NOMO-1 treated with dmso at 0.1 percent for 144 hours (cell line): ENCODE data around the gene GEMIN2.
"Not testable (repeated sequence)": the region's sequence is repeated elsewhere in the genome, so short reads cannot be mapped to it uniquely, and the experiment has no call there.

Experiments
- DNase-seq: peaks from one replicate; lab custom pipeline; 2025; ENCODE audit not compliant: unreplicated experiment; lab: John Stamatoyannopoulos, UW

The GEMIN2 gene

GRCh38 chr14:39176263-39177167 is 62.4 kb downstream of the GEMIN2 start:
- no peak for DNase-seq

GRCh38 chr14:39177168-39177545 is 63.0 kb downstream of the GEMIN2 start:
- no peak for DNase-seq

GRCh38 chr14:39179042-39179441 is 64.9 kb downstream of the GEMIN2 start:
- no peak for DNase-seq

GRCh38 chr14:39180553-39180952 is 66.4 kb downstream of the GEMIN2 start:
- no peak for DNase-seq

GRCh38 chr14:39181026-39181692 is 67.0 kb downstream of the GEMIN2 start:
- DNase-seq, result no peak

- DNase-seq, result no peak
Measured at GRCh38 chr14:39181693-39182047, 67.5 kb downstream of the GEMIN2 start.

- no peak for DNase-seq
Measured at GRCh38 chr14:39182770-39183684, 68.9 kb downstream of the GEMIN2 start.

- DNase-seq, result not testable (repeated sequence)
Measured at GRCh38 chr14:39183685-39184003, 69.5 kb downstream of the GEMIN2 start.

GRCh38 chr14:39184628-39185255 is 70.6 kb downstream of the GEMIN2 start:
- DNase-seq, result no peak

- no peak for DNase-seq
Measured at GRCh38 chr14:39185256-39186049, 71.3 kb downstream of the GEMIN2 start.
